ENCODE data around the gene MLLT3. TPM values are rescaled to one million over a fixed set of nuclear protein-coding genes. Genes with fewer than 3 reads are reported as not detected.

The MLLT3 gene
- total RNA-seq, 2 experiments from 2014 or later = 70.2 to 74.7 TPM

DNA sequence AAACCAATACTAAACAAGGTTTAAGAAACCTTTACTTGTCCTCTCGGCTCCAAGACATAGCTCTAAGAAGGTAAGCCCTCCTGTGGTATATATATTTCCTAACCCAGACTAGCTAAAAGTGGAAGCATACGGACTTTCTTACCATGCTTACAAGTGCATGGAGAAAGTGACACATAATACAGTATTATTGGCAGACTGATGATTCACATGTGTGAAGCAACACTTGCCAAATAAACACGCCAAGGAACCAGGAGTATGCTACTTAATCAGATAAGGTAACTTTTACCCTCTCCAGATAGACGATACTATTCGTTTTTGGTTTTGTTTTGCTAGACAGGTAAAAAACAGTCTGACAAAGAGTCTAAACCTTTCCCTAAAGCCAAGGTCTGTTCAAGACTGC lies 264.1 kb downstream of the MLLT3 start:
- POLR2A ChIA-PET = interaction anchor here (0.7 kb wide), 1 partner anchor 264 kb away, joined by 3 read pairs; no protein-coding TSS in a partner anchor
- no peaks in the 10 kb centered on the region for H3K9me3 Mint-ChIP-seq
- H3K27me3 Mint-ChIP-seq = no peaks in the 10 kb centered on the region
- peak overlapping the region; percentile 76 for H3K27ac Mint-ChIP-seq
- CTCF ChIA-PET = interaction anchor here (0.5 to 0.9 kb wide), 2 partner anchors 18 to 306 kb away, joined by 3 read pairs; no protein-coding TSS in a partner anchor
- peaks cover 87% of the 10 kb centered on the region for H3K4me1 Mint-ChIP-seq
- no peak for DNase-seq
- H3K4me3 Mint-ChIP-seq = no peak overlapping the region
- H3K36me3 Mint-ChIP-seq (ENCODE audit: low read depth) = peaks cover 72% of the 10 kb centered on the region

DNA sequence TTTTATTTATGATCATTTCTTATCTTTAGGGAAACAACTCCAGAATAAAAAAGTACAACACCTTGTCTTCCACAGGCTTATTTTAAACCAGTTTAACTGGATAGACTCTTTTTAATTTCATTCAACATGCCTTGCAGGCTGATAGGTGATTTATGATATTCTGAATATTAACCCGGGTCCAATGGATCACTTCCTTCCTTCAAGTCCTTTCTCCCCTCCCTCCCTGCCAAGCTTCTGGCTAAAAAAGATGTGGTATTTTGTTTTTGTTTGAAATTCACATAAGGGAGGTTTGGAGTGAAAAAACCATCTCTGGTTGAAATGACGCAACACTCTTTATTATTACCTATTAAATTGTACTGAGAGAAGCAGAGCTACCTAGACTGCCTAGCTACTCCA lies 265.3 kb downstream of the MLLT3 start:
- H3K4me3 Mint-ChIP-seq = no peak overlapping the region
- peaks cover 73% of the 10 kb centered on the region for H3K36me3 Mint-ChIP-seq (ENCODE audit: low read depth)
- ChIA-PET POLR2A (no interaction called here), CTCF (no interaction called here)
- H3K27ac Mint-ChIP-seq = peak overlapping the region; percentile 67
- DNase-seq = no peak
- no peaks in the 10 kb centered on the region for H3K27me3 Mint-ChIP-seq
- H3K9me3 Mint-ChIP-seq = no peaks in the 10 kb centered on the region
- H3K4me1 Mint-ChIP-seq = peaks cover 85% of the 10 kb centered on the region

DNA sequence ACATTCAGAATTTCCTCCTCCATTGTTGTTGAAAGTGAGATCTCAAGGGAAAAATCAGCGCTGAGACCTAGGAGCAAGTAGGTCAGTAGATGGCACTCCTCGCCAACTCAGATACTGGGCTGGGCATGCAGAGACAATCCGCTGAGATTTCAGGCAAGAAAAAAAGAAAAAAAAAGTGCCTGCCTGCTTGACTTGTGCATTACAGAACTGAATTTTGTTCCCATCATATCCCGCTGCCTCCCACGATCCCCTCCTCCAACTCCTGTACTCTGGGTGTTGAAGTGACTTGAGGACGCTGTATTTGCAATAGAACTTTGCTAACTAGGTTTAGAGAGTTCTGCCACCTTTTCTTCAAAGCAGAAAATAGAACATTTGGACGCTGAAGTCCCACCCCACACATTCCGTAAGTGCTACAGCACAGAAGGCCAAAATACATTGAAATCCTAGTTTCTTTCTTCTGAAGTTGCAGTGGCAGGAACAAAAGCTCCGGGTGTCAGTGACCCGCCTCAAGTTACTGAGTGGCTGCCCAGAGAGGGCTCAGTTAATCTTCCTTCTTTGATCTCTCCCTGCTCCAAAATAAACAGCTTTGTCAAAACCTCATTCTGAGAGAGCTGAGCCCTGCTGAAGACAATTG lies 265.8 kb downstream of the MLLT3 start:
- POLR2A ChIA-PET = no interaction called here
- peaks cover 73% of the 10 kb centered on the region for H3K36me3 Mint-ChIP-seq (ENCODE audit: low read depth)

GRCh38 chr9:20355022-20355421 lies 267.3 kb downstream of the MLLT3 start:
- ChIA-PET CTCF (interaction anchor here (0.7 kb wide), 2 partner anchors 29 to 393 kb away, joined by 3 to 5 read pairs; no protein-coding TSS in a partner anchor), POLR2A (interaction anchor here (0.6 kb wide), 1 partner anchor 26 kb away, joined by 4 read pairs; no protein-coding TSS in a partner anchor)
- Mint-ChIP-seq H3K4me3 (no peak overlapping the region), H3K27me3 (no peaks in the 10 kb centered on the region), H3K27ac (peak overlapping the region; percentile 25), H3K9me3 (no peaks in the 10 kb centered on the region), H3K4me1 (peaks cover 73% of the 10 kb centered on the region), H3K36me3 (ENCODE audit: low read depth) (peaks cover 71% of the 10 kb centered on the region)
- no peak for DNase-seq

More for the DNA sequence above, 265.8 kb downstream of the MLLT3 start:
- CTCF ChIA-PET = no interaction called here
- DNase-seq = peak; percentile 70
- no peak overlapping the region for H3K4me3 Mint-ChIP-seq
- H3K27ac Mint-ChIP-seq = peak overlapping the region; percentile 67
- H3K4me1 Mint-ChIP-seq = peaks cover 83% of the 10 kb centered on the region
- H3K27me3 Mint-ChIP-seq = no peaks in the 10 kb centered on the region
- H3K9me3 Mint-ChIP-seq = no peaks in the 10 kb centered on the region

- CTCF ChIA-PET = interaction anchor here (0.6 kb wide), 1 partner anchor 58 kb away, joined by 3 read pairs; no protein-coding TSS in a partner anchor
- POLR2A ChIA-PET = no interaction called here
- no peak for DNase-seq
- H3K9me3 Mint-ChIP-seq = no peaks in the 10 kb centered on the region
- H3K4me1 Mint-ChIP-seq = peaks cover 70% of the 10 kb centered on the region
- H3K4me3 Mint-ChIP-seq = no peak overlapping the region
- peaks cover 71% of the 10 kb centered on the region for H3K36me3 Mint-ChIP-seq (ENCODE audit: low read depth)
- no peak overlapping the region for H3K27ac Mint-ChIP-seq
- no peaks in the 10 kb centered on the region for H3K27me3 Mint-ChIP-seq
These were observed 268.2 kb downstream of the MLLT3 start for GRCh38 chr9:20353931-20354652.

GRCh38 chr9:20353524-20353923 lies 268.8 kb downstream of the MLLT3 start:
- Mint-ChIP-seq H3K36me3 (ENCODE audit: low read depth) (peaks cover 73% of the 10 kb centered on the region), H3K27ac (no peak overlapping the region), H3K4me1 (peaks cover 67% of the 10 kb centered on the region), H3K9me3 (no peaks in the 10 kb centered on the region), H3K4me3 (no peak overlapping the region), H3K27me3 (no peaks in the 10 kb centered on the region)
- ChIA-PET POLR2A (no interaction called here), CTCF (interaction anchor here (0.5 to 0.6 kb wide), 2 partner anchors 59 to 836 kb away, joined by 3 to 5 read pairs; no protein-coding TSS in a partner anchor)
- DNase-seq = no peak

DNA sequence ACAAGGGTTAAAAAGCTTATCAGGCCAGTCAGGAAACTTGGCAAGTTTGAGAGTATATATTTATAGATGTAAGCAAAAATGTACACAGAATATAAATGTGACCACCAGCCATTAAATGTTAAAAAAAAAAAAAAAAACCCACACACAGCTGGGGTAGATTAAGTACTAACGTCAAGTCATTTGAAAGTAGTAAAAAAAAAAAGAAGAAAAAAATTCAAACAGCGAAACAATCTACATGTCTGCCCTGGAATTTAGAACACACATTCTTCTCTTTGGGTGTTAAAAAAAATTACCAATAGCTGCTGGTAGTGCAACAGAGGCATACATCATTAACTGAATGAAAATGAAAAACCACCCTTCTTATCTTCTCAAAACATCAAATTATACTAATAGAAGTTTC lies 269.7 kb downstream of the MLLT3 start:
- ChIA-PET CTCF (interaction anchor here (0.6 kb wide), 1 partner anchor 475 kb away, joined by 3 read pairs; no protein-coding TSS in a partner anchor), POLR2A (no interaction called here)
- H3K9me3 Mint-ChIP-seq = no peaks in the 10 kb centered on the region
- no peak overlapping the region for H3K27ac Mint-ChIP-seq
- H3K4me3 Mint-ChIP-seq = no peak overlapping the region
- H3K27me3 Mint-ChIP-seq = no peaks in the 10 kb centered on the region
- no peak for DNase-seq
- peaks cover 59% of the 10 kb centered on the region for H3K4me1 Mint-ChIP-seq
- H3K36me3 Mint-ChIP-seq (ENCODE audit: low read depth) = peaks cover 76% of the 10 kb centered on the region

DNA sequence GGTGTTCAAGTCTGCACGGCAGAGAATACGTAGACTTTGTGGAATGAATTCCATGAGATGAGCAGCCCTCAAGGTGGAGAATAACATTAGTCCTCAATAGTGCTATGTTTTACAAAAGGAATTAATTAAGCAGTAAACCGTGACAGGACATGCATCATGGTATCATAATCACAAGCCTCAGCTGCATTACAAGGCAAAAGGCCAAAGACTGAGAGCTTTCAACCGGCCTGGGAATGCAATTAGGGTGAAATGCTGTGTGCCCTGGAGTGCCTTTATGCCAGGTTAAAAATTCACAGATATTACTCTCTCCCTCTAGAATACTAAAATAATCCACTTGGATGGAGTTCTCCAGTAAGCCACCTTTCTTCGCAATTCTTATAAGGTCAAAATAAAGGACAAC lies 270.6 kb downstream of the MLLT3 start:
- Mint-ChIP-seq H3K4me3 (no peak overlapping the region), H3K4me1 (peaks cover 50% of the 10 kb centered on the region), H3K36me3 (ENCODE audit: low read depth) (peaks cover 78% of the 10 kb centered on the region), H3K9me3 (no peaks in the 10 kb centered on the region), H3K27ac (no peak overlapping the region), H3K27me3 (no peaks in the 10 kb centered on the region)
- CTCF ChIA-PET = no interaction called here
- POLR2A ChIA-PET = no interaction called here
- no peak for DNase-seq

DNA sequence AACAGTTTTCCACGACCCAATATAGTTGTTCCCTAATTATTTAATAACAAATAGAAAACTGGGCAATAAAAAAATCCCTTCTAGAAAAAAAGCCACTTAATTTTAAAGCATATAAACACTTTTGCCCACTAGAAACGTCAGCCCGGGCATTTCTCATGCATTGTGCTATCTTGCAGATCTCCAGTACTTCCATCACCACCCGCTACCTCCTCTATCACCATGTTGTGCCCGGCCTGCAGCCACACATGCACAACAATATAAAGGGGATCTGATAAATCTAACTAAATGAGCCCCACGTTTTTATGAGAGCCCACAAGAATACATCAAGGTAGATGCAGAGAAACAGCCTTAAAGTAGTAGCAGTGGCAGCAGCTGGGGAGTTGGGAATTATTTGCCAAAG lies 272.7 kb downstream of the MLLT3 start:
- Mint-ChIP-seq H3K36me3 (ENCODE audit: low read depth) (peaks cover 89% of the 10 kb centered on the region), H3K4me1 (peaks cover 33% of the 10 kb centered on the region)
- CTCF ChIA-PET = no interaction called here

GRCh38 chr9:20343325-20343724 lies 279.0 kb downstream of the MLLT3 start:
- no peak overlapping the region for H3K4me3 Mint-ChIP-seq
- CTCF ChIA-PET = no interaction called here
- peaks cover 51% of the 10 kb centered on the region for H3K36me3 Mint-ChIP-seq (ENCODE audit: low read depth)
- POLR2A ChIA-PET = no interaction called here
- H3K27ac Mint-ChIP-seq = no peak overlapping the region
- no peaks in the 10 kb centered on the region for H3K9me3 Mint-ChIP-seq
- H3K4me1 Mint-ChIP-seq = peaks cover 14% of the 10 kb centered on the region
- no peaks in the 10 kb centered on the region for H3K27me3 Mint-ChIP-seq
- DNase-seq = no peak

More for the DNA sequence above, 272.7 kb downstream of the MLLT3 start:
- POLR2A ChIA-PET = no interaction called here
- no peak overlapping the region for H3K27ac Mint-ChIP-seq
- DNase-seq = no peak
- H3K27me3 Mint-ChIP-seq = no peaks in the 10 kb centered on the region
- H3K9me3 Mint-ChIP-seq = no peaks in the 10 kb centered on the region
- H3K4me3 Mint-ChIP-seq = no peak overlapping the region

DNA sequence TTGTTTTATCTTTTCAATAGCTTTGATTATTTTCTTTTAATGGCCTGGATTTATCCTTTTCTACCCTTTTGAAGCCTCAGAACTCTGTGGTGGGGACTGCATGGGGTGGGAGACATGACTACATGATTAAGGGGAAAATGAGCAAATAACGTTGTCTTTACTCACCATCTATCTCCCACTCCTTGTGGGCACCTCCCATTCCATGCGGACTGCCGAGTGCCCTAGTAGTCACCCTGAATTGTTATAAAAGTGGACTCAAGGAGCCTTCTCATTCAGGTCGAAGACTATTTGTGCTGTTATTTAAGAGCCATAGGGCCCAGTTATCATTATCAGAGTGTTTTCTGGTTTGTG lies 281.8 kb downstream of the MLLT3 start:
- H3K4me3 Mint-ChIP-seq = no peak overlapping the region
- H3K9me3 Mint-ChIP-seq = no peaks in the 10 kb centered on the region
- H3K36me3 Mint-ChIP-seq (ENCODE audit: low read depth) = peaks cover 40% of the 10 kb centered on the region
- CTCF ChIA-PET = interaction anchor here (0.7 to 1.1 kb wide), 2 partner anchors 39 to 567 kb away, joined by 3 to 4 read pairs; no protein-coding TSS in a partner anchor
- POLR2A ChIA-PET = no interaction called here
- no peaks in the 10 kb centered on the region for H3K27me3 Mint-ChIP-seq
- peaks cover 25% of the 10 kb centered on the region for H3K4me1 Mint-ChIP-seq
- no peak overlapping the region for H3K27ac Mint-ChIP-seq
- no peak for DNase-seq

DNA sequence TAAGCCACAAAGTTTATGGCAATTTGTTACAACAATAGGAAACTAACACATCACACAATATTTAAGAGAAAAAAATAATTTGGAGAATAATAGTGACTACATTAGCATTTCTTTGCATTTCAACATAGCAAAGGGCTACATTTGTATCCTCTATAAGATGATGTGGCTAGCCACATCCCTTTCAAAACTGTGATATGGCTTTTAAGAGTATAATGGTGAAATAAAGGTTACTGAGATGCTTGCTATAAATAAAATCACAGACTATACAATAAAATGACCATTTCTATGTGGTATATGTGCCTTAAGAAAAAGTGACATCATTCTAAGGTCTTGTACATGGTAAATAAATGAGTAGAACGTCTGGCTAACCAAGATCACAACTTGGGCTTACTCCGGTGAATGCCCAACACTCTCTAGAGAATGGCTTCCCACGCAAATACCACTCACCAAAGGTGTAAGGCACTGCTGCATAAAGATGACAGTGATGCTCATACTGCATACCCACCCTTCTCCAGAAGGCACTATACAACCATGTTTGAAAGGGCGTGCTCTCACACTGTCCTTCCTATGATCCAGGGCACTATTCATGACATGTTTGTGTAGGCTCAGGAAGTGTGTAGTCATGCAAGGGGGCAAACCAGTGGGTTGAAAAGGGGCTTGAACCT lies 286.5 kb downstream of the MLLT3 start:
- no peaks in the 10 kb centered on the region for H3K27me3 Mint-ChIP-seq
- H3K27ac Mint-ChIP-seq = no peak overlapping the region
- DNase-seq = peak; percentile 6
- no peak overlapping the region for H3K4me3 Mint-ChIP-seq
- CTCF ChIA-PET = interaction anchor here (0.9 to 2.5 kb wide), 2 partner anchors 14 to 144 kb away, joined by 3 to 18 read pairs; no protein-coding TSS in a partner anchor
- POLR2A ChIA-PET = no interaction called here
- H3K4me1 Mint-ChIP-seq = peaks cover 40% of the 10 kb centered on the region
- H3K36me3 Mint-ChIP-seq (ENCODE audit: low read depth) = peaks cover 35% of the 10 kb centered on the region
- H3K9me3 Mint-ChIP-seq = peaks cover 6% of the 10 kb centered on the region

GRCh38 chr9:20333991-20334390 lies 288.3 kb downstream of the MLLT3 start:
- H3K36me3 Mint-ChIP-seq (ENCODE audit: low read depth) = peaks cover 30% of the 10 kb centered on the region
- no peak for DNase-seq

More at GRCh38 chr9:20333991-20334390, 288.3 kb downstream of the MLLT3 start:
- POLR2A ChIA-PET = no interaction called here
- Mint-ChIP-seq H3K27ac (no peak overlapping the region), H3K4me3 (no peak overlapping the region), H3K27me3 (no peaks in the 10 kb centered on the region), H3K9me3 (peaks cover 11% of the 10 kb centered on the region), H3K4me1 (peaks cover 43% of the 10 kb centered on the region)
- CTCF ChIA-PET = interaction anchor here (1.2 to 2.5 kb wide), 2 partner anchors 11 to 12 kb away, joined by 3 to 18 read pairs; no protein-coding TSS in a partner anchor

All from activated CD4-positive, alpha-beta T cell treated with anti-CD3 and anti-CD28 coated beads, Interleukin-2, amount 10 ng/mL, durations not matched to agents 7 days and 5 days (primary cell).